ENCODE measurements around the gene CSRNP3.

- TF ChIP-seq POLR2A (IDR thresholded peaks at IDR 0.05; ENCODE audit: low read depth, low read length) (no peak), CTCF (IDR thresholded peaks at IDR 0.05; ENCODE audit: extremely low read depth in 1 of 2, insufficient read depth in 1 of 2, low read depth in 1 of 2, low read length in 2 of 2) (peak; percentile 30 to 52), EZH2 (IDR thresholded peaks at IDR 0.05; ENCODE audit: borderline replicate concordance, low read depth, low read length, severe bottlenecking) (no peak), POLR2AphosphoS5 (IDR thresholded peaks at IDR 0.05; ENCODE audit: insufficient read depth, low read depth, low read length) (no peak), MAX (IDR thresholded peaks at IDR 0.05; ENCODE audit: insufficient read depth, insufficient read length) (no peak), GATA2 (IDR thresholded peaks at IDR 0.05; ENCODE audit: insufficient read depth, insufficient read length, low read depth, low read length) (no peak), JUN (IDR thresholded peaks at IDR 0.05; ENCODE audit: borderline replicate concordance, insufficient read depth, insufficient read length, low read depth) (no peak)
These were observed 229.0 kb downstream of the CSRNP3 start for GRCh38 chr2:165698444-165698884.
